Measurements from ENCODE around the gene SHH.

- no peak for TF ChIP-seq CTCF (conservative IDR thresholded peaks at IDR 0.05; ENCODE audit: low read depth in 2 of 2)
- TF ChIP-seq REST (IDR thresholded peaks at IDR 0.05; ENCODE audit: unreplicated experiment): no peak
- no peak for TF ChIP-seq CREB1 (CRISPR knock-in tag; IDR thresholded peaks at IDR 0.05; ENCODE audit: low read depth)
- TF ChIP-seq NANOG (IDR thresholded peaks at IDR 0.05; ENCODE audit: borderline replicate concordance): no peak
- no peak for TF ChIP-seq EZH2phosphoT487 (IDR thresholded peaks at IDR 0.05; ENCODE audit: unreplicated experiment)
- no peak for TF ChIP-seq EZH2 (IDR thresholded peaks at IDR 0.05; ENCODE audit: low read depth, unreplicated experiment)
- no peak for TF ChIP-seq POLR2AphosphoS5 (IDR thresholded peaks at IDR 0.05; ENCODE audit: low read depth)
- no peak for TF ChIP-seq ZNF114 (CRISPR knock-in tag; IDR thresholded peaks at IDR 0.05)
- TF ChIP-seq ETS1 (IDR thresholded peaks at IDR 0.05): no peak
- no peak for TF ChIP-seq JUNB (IDR thresholded peaks at IDR 0.05; ENCODE audit: unreplicated experiment)
- no peak for TF ChIP-seq STAT1 (IDR thresholded peaks at IDR 0.05; ENCODE audit: unreplicated experiment)
- no peak for TF ChIP-seq ZNF331 (CRISPR knock-in tag; IDR thresholded peaks at IDR 0.05; ENCODE audit: low read depth)
- no peak for TF ChIP-seq ZNF462 (CRISPR knock-in tag; IDR thresholded peaks at IDR 0.05)
Measured at GRCh38 chr7:155850766-155851678, 38.8 kb upstream of the SHH start.

All from GM23338 (cell line).